ENCODE results near the gene CSNK2A3.

GRCh38 chr11:11391796-11392463 is 38.9 kb upstream of the CSNK2A3 start:
- TF ChIP-seq CTCF (IDR thresholded peaks at IDR 0.05; ENCODE audit: poor library complexity) = no peak
- TF ChIP-seq EZH2 (IDR thresholded peaks at IDR 0.05; ENCODE audit: borderline replicate concordance) = no peak
